HG02588 (cell line): Measurements from ENCODE around the gene PRDM15.

Experiments used
- ATAC-seq: cut with Tn5 transposase; IDR thresholded peaks from one replicate; pipeline ENCODE4 v1.9.1; 2021; ENCODE audit warnings: mild to moderate bottlenecking, moderate library complexity; ENCODE audit not compliant: unreplicated experiment

Gene PRDM15, protein sequence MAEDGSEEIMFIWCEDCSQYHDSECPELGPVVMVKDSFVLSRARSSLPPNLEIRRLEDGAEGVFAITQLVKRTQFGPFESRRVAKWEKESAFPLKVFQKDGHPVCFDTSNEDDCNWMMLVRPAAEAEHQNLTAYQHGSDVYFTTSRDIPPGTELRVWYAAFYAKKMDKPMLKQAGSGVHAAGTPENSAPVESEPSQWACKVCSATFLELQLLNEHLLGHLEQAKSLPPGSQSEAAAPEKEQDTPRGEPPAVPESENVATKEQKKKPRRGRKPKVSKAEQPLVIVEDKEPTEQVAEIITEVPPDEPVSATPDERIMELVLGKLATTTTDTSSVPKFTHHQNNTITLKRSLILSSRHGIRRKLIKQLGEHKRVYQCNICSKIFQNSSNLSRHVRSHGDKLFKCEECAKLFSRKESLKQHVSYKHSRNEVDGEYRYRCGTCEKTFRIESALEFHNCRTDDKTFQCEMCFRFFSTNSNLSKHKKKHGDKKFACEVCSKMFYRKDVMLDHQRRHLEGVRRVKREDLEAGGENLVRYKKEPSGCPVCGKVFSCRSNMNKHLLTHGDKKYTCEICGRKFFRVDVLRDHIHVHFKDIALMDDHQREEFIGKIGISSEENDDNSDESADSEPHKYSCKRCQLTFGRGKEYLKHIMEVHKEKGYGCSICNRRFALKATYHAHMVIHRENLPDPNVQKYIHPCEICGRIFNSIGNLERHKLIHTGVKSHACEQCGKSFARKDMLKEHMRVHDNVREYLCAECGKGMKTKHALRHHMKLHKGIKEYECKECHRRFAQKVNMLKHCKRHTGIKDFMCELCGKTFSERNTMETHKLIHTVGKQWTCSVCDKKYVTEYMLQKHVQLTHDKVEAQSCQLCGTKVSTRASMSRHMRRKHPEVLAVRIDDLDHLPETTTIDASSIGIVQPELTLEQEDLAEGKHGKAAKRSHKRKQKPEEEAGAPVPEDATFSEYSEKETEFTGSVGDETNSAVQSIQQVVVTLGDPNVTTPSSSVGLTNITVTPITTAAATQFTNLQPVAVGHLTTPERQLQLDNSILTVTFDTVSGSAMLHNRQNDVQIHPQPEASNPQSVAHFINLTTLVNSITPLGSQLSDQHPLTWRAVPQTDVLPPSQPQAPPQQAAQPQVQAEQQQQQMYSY

DNA sequence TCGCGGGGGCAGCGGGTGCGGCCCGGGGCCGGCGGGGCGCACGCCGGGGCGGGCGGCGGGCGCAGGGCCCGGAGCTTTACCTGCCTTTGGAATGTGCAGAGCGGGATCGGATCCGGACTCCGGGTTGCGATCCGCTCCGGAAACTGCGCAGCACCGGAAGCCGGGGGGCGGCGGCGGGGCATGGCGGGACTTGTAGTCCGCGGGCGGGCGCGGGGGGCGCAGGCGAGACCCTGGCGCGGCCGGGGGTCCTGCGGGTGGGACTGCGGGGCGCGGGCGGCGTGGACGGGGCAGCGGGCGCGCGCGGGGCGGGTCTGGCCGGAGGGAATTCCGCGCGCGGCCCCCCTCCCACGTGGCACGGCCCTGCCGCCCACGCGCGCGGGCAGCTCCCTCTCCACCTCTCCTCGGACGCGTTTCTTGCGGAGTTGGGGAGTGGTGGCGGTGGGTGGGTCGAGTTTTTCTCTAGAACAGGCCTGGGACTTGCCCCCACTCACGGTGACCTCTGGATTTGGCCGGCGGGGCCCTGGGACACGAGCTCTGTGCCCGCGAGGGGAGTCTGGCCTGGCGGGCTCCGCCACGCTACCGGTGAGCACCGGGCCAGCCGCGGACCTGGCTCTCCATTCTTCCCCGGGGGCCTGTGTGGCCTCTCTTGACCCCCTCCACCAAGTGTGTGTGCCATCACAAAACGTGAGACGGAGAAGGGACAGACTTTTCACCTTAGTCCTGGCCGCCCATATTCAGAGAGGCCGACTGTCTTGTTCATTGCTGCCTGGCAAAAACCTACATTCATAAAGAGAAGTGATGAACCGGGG is at the start of gene PRDM15:
TSS of gene PRDM15 (minus strand) at position 155 of the 809 bp plus-strand sequence. CDS start 18,981 bp downstream, outside the sequence.
- ATAC-seq = peak; percentile 63

DNA sequence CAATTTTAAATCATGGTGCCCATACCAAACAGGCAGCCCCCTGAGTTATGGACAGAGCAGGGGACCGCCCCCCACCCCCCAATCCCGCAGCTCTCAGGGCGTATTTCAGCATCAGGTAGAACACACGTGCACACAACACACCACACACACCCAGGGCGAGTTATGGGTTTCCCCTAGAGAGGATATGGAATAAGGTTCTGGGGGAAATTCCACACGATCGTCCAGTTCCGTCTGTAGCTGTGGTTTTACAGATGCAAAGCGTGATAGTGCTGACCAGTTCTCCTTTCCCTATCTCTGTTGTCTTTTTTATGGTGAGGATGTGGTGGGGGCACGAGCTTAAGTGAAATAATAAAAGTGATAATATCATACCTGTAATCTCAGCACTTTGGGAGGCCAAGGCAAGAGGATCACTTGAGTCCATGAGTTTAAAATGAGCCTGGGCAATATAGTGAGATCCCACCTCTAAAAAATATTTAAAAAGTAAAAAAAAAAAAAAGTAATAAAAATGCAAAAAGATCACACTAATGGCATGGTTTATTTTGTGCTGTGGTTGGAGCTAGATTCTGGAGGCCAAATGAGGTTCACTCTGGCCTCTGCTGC is 49.6 kb upstream of the PRDM15 start:
- no peak for ATAC-seq

DNA sequence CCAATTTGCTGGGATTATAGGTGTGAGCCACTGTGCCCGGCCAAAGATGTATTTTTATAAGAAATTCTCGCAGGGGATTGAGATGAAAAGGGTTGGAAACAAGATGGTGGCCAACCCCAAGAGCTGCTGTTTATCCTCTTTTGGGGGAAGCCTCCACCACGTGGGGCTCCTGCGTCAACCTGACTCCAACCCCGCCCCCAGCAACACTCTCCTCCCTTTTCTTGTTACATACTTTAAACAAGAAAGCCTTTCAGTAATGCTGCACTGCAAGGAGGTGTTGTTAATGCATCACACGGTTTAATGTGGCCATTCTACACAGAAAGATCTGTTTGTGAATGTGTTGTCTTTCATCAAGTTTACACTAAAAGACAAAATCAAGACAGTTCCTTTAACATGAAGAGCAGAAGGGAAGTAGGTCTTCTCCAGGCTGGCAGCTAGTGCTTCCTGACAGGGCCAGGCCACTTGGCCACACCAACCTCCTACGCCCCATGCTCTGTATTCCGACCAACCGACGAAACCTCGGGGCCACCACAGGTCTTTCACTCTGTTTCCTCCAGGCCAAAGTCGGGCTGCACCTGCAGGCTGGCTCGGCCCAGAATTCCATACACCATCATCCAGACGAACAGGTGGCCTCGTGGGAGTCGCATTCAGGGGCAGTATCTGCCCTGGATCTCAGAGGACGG is 48.7 kb upstream of the PRDM15 start:
- no peak for ATAC-seq

DNA sequence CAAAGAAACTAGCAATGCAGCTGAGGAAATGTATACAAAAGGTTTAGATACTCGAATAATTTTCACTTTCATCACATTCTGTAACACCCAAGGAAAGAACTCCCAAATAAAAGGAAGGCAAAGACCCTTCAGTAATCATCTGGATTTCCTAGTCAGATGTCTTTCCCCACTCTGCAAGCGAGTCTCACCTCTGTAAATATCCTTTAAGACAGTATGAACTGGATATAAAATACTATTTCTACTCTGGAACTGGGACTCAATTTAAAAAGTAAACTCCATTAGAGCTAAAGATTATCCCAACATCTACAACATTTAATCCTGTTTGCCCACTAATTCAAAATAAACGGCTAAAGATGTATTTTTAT is 47.6 kb upstream of the PRDM15 start:
- no peak for ATAC-seq

DNA sequence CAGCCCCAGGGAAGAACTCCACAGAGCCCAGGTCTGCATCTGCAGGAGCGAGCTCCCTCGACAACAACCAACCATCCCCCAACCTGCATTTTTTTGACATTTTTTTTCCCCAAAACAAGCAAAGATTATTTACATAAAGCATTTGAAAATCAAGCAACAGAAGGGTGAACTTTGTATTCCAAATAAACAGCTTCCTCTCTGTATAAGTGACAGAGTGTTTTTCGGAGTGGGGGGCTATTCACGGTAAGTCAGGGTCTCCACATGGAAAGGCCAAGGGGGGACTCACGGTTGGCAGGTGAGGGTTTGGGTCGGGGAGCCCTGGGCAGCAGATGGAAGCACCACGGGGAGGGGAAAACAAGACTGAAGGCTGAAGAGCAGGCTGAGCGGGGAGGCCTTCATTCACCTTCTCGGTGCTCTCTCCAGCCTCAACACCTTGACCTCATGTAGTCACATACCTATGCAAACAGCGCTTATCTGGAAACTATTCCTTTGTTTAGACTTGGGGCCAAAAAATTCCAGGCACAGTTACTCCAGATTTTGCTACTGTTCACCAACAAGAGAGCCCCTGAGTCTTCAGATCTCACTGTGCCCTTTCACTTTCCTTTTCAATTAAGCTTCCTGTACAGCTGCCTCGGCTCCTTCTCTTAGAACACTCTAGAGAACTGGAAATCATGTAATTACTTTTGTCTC is 47.1 kb upstream of the PRDM15 start:
- ATAC-seq = no peak

DNA sequence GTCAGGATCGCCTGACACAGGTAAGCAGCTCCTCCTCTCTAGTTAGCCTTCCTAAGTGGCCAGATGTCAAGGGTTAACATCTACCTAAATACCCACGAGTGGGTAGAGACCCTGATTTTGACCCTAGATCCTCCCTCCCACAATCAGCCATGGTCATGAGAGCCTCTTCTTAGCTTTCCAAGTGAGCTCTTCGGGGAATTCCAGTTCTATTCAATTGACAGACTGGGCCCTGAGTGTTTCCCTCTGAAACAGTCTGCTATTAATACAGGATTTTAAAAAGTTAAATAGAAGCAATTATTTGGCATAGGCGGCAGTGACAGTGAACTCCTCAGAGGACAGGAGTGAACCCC is 46.6 kb upstream of the PRDM15 start:
- ATAC-seq = no peak

DNA sequence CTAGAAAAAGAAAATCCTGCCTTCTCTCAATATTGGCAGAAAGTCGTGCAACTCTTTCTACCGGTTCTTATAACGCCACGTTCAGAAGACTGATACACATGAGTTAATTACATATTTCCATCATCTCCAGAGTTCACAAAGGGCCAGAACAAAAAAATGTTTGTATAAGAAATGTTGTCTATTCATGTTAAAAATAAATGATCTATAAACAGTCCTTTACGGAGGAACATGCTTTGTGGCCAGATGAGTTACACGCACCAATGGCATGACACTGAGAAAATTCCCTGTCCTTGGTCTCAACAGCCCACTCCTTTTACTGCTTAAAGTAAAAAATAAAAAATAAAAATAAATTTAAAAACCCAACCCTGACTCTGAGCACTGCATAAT is 45.2 kb upstream of the PRDM15 start:
- ATAC-seq = no peak

DNA sequence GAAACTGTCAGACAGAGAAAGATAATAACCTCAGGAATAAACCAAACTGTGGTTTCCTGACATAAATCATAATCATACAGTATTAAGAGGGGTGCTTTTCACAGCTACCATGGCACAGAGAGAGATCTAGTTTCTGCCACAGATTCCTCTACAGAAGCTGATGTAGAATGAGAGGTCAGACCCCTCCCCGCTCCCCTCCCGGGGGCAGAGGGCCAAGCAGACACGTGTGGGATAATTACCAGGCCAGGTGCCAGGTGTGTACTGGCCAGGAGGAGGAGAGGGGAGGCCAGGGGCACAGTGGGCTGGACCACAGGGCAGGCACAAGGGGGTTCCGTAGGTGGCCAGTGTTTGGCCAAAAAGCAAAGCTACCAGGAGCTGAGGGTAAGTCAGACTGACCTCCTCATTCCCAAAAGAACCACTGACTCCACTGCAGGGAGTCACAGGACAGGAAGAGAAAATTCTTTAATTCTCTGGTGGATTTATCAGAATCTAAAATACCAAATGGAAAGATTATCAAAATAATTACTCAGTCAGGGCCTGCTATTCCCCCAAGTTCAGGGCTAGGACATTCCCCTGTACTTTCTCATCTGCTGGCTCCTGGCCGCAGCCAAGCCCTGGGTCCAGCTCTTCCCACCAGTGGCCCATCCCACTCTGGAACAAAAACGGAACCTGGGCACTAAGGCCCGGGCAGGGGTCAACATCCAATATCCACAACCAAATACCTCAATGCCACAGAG is 44.7 kb upstream of the PRDM15 start:
- ATAC-seq = no peak

DNA sequence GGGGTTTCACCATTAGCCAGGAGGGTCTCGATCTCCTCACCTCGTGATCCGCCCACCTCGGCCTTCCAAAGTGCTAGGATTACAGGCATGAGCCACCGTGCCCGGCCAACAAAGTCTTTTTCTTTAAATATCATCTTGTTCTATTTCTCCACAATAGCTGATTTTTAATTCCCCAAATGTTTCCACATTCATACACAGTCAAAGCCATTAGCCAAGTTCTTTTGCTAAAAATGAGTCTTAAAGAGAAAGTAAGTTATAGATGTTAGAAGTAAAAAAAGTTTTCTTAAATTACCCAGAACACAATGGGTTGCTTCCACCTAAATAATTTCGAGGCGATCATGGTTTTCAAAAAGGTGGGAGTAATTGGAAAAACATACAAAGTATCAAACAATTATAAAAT is 44.0 kb upstream of the PRDM15 start:
- ATAC-seq = no peak

DNA sequence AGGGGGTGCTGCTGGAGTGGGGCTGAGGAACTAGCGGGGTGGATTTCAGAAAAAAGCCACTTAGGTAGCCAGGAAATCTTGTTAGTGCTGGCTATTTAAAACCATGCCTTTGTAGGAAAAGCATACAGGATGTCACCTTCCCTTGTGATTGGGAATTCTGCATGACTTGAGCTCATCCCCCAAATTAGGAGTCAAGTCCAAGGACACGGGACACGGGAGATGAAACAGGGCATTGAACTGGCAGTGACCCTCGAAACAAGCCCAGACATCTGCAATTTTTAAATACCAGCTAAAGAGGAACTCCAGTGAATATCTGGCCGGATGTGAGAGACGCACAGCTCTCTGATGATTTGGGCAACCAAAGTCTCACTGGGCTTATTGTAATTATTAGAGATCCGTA is 41.9 kb upstream of the PRDM15 start:
- no peak for ATAC-seq

DNA sequence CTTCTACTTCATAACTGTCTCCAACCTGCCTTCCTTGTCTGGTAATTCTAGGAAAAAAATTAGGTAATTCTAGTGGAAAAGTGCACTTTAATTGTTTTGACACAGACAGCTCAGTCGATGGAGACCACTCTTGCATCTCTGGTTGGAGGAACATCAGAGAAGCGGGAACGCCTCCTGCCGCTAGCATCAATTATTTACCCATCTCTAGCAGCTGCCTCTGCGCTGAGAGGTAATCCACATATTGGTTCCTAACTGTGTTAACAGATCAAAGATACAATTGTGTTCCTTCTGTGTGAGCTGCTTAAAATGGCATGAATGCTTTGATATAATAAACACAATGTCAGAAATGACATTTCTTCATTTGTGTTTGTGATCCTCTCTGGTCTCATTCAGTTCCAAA is 41.3 kb upstream of the PRDM15 start:
- no peak for ATAC-seq

DNA sequence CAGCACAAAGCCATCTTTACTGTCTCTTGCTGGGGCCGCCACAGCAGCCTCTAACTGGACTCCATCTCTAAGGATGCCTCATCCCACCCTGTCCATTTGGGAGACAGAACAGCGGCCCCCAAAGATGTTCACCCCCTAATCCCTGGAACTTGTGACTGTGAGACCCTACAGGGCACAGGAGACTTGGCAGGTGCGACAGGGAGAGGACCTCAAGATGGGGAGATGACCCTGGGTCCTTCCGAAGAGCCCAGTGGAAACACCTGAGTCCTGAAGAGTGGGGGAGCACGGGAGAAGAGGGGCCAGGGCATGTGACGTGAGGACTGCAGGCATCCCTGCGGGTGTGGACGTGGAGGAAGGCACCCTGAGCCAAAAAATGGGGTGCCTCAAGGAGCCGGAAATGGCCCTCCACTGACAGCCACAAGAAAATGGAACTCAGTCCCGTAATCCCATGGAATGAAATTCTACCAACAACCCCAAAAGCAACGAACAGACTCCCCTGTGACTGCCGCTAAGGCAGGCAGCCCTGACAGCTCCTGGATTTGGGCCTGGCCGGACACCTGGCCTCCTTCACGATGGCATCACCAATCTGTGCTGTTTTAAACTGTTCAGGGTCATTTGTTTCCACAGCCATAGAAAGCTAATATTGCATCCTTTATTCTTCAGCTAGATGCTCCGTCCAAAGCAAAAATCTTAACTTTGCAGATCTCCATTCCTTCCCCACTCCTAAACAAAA is 40.7 kb upstream of the PRDM15 start:
- ATAC-seq = no peak

DNA sequence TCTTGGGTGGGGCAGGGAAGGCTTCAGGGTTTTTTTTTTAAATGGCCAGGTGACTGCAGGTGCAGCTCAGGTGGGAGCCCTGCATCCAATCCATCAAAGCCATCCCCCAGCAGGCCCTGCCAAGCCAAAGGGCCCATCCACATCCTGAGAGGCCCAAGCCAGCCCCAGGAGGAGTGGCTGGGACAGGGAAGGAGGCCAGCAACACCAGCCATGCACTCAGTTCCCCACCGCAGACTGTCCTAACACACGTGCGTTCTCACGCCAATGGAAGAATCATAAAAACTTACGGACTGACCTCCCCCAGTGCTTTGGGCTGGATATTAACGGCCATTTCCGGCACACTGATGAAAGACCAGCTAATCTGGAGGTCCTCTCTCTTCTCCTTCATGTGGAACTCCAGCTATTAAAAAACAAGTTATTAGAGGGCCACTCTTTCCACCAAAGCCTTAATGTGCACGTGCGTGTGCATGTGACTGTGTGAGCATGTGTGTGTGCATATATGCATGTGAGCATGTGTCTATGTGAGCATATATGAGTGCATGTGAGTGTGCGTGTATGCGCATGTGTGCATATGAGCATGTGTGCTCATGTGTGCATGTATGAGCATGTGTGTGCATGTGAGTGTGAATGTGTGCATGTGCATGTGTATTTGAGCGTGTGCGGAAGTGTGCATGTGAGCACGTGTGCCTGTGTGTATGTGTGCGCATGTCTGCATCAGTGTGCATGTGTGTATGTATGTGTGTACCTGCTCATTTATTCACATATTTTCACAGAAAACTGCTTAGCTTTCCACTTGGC is 39.6 kb upstream of the PRDM15 start:
- ATAC-seq = no peak

DNA sequence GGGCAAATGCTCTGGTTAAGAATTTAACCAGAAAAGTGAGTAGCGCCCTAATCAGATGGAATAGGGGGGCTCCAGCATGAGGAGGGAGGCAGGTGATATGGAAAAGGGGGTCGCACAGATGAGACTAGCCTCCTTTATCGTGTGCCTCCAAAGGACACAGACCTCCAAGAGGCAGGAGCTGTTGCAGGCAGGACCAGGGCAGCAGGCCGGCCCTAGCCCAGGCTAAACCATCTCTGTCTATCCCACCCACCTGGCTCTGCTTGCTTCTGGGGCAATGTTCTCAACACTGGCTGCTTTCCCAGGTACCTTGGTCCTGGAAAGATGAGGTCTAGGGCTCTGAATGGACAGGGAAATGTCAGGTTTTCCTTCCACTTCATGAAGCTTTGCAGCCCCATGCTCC is 38.4 kb upstream of the PRDM15 start:
- ATAC-seq = no peak

DNA sequence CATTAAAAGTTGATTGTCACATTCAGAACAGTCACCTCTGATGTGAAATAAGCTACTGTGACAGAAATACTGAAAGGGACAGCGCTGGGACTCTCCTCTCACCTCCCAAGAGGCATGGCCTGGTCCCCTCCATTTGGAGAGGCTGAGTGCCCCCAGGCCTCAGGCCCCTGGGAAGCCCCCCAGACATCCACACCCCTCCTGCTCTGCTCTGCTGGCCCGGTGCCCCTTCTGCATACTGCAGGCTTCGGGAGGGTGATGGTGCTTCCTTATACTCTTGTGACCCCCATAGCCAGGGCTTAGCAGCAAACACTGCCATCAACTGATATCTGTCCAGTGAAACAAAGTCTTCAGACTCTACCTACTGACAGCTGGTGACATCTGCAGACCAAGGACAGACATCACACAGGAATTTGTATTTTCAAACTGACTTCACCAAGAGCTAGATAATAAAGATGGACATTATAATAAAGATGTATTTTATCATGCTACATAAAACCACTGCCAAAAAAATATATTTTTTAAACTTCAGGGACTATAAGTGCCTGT is 37.8 kb upstream of the PRDM15 start:
- ATAC-seq = no peak

DNA sequence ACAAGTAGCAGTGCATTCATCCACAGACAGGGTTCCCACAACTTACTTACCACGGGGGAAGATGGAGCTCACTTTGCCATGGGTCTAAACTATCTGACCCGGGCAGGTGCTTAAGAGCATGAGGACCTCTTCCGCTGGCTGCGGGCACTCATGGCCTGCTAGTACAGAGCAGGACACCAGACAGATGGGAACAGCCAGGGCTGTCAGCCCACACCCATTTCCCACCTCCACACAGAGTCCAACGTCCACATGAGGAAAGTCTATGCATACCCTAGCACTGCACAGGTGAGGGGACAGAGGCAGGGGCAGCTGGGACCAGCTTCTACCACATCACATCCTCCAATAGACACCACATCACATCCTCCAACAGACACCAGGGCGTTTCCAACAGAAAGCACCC is 35.8 kb upstream of the PRDM15 start:
- no peak for ATAC-seq

DNA sequence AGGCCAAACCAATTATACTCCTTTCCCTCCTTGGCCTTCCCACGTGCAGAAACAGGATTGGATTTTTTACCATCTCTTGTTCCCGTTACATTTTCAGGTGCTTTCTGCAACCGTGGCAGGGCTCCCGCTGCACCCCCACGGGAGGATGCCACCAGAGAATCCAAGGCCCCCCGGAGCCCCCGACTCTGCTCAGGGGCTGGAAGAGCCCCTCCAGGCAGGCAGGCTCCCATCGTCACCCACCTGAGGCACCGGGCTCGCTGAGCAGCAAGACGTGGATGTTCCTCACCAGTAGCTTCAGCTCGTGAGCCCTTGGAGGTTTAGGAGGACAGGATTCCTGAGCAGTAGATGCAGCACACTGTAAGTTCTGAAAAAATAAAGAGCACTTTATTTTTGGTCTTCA is 35.2 kb upstream of the PRDM15 start:
- no peak for ATAC-seq
